Kidney (tissue), 14 donors: ENCODE data around the gene SPECC1. TPM values are rescaled to one million over a fixed set of nuclear protein-coding genes. Genes with fewer than 3 reads are reported as not detected.

Experiments used
- DNase-seq, 5 donors: peaks; one replicate each; pipeline ENCODE4 v3.0.0-alpha.2; 2013 to 2020
- FAIRE-seq: peaks from 2 replicates; lab custom pipeline; 2012; peaks lifted over from hg19 to GRCh38; lab: Jason Lieb, UNC
- H3K27ac ChIP-seq, 2 donors: one replicate each; pipeline ENCODE4 v1.7.0; 2013; ENCODE audit warnings: low read depth in 2 of 2, low read length in 2 of 2, inconsistent platforms in 1 of 2
- H3K27me3 ChIP-seq: one replicate; pipeline ENCODE4 v1.7.1; 2013; ENCODE audit warnings: low read length, inconsistent platforms; ENCODE audit not compliant: control insufficient read depth, insufficient read depth
- H3K36me3 ChIP-seq, 3 donors: one replicate each; pipeline versions ENCODE4 v1.7.0 to v1.7.1; 2013; ENCODE audit warnings: low read length in 3 of 3, control low read depth in 1 of 3, inconsistent platforms in 1 of 3; ENCODE audit not compliant: insufficient read depth in 3 of 3, control insufficient read depth in 2 of 3
- H3K4me1 ChIP-seq, 3 donors: one replicate each; pipeline versions ENCODE4 v1.7.0 to v1.7.1; 2013; ENCODE audit warnings: low read length in 3 of 3, inconsistent platforms in 1 of 3, low read depth in 1 of 3; ENCODE audit not compliant: control insufficient read depth in 2 of 3, insufficient read depth in 2 of 3
- H3K4me3 ChIP-seq, 3 donors: one replicate each; pipeline versions ENCODE4 v1.7.0 to v1.8.1; 2013; ENCODE audit warnings: low read length in 3 of 3, control low read depth in 1 of 3, inconsistent platforms in 1 of 3
- H3K9ac ChIP-seq, 3 donors: one replicate each; pipeline versions ENCODE4 v1.7.0 to v1.7.1; 2013; ENCODE audit warnings: low read length in 3 of 3, control low read depth in 1 of 3, inconsistent platforms in 1 of 3
- H3K9me3 ChIP-seq, 3 donors: one replicate each; pipeline versions ENCODE4 v1.7.0 to v1.7.1; 2013; ENCODE audit warnings: low read length in 3 of 3, control low read depth in 1 of 3, inconsistent platforms in 1 of 3; ENCODE audit not compliant: control insufficient read depth in 2 of 3, insufficient read depth in 1 of 3
- intact Hi-C: fragments of 100-400 bp; cut with DNase I; formaldehyde crosslinking; loops from one replicate; pipeline ENCODE4 v1.11.1; 2022
- polyA plus RNA-seq: library from polyadenylated mRNA; stranded (reverse); fragments of 350-450 nt; fragmentation: Illumina TruSeq; extraction: RNeasy Lipid Tissue Mini Kit (QIAGEN cat#74804); gene quantifications from one replicate; pipeline ENCODE4 v1.2.3, GENCODE V29; 2014; ENCODE audit warnings: low read depth, low replicate concordance; ENCODE audit not compliant: insufficient read depth
- total RNA-seq: library from RNA; stranded (reverse); fragmentation: NEBNext Ultra II Directional; extraction: Animal tissue kit (Norgen Biotek cat#: 25700); gene quantifications from one replicate; pipeline ENCODE4 v1.2.1, GENCODE V29; 2021
- TF ChIP-seq, protein P1 (sequence below): IDR thresholded peaks from 3 replicates; pipeline ENCODE4 v1.5.1; 2012; ENCODE audit warnings: mild to moderate bottlenecking, moderate library complexity, borderline replicate concordance; ENCODE audit not compliant: insufficient read depth; ENCODE audit errors: extremely low read depth
- donor health status: control.
- donor health status: control.
- donor health status: control.
- donor health status: control.
- donor health status: control.
- donor health status: DM: yes; HTN: yes; CAD: no.
- donor health status: Normal renal cell carcinoma (clear cell type).

SPECC1 gene
- total and polyA plus RNA-seq, 2 donors from 2014 or later = 7.6 to 29.1 TPM

DNA sequence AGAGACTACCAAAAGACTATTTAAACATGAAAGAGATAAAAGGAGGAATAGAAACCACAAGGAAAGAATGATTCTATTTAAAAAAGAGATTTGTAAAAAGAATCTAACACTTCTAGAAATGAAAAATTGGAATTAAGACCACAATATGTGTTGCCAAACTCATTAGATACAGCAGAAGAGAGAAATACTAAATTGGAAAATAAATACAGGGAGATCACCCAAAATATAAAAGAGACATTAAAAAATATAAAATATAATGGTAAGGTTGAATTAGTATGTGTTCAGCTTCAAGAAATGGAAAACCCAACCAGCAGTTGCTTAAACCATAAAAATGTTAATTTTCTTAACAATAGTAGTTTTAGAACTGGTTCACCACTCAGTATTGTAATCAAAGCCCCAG is 297.8 kb downstream of the SPECC1 start:
- H3K9me3 ChIP-seq = peaks cover 0 to 14% (median 0%) of the 10 kb centered on the region in 3 donors
- no peaks in the 10 kb centered on the region for H3K27me3 ChIP-seq
- H3K36me3 ChIP-seq = peaks cover 0 to 4% (median 0%) of the 10 kb centered on the region in 3 donors
- FAIRE-seq = no peak
- no peak overlapping the region for H3K27ac ChIP-seq
- no peak overlapping the region for H3K4me3 ChIP-seq
- TF ChIP-seq, protein P1, sequence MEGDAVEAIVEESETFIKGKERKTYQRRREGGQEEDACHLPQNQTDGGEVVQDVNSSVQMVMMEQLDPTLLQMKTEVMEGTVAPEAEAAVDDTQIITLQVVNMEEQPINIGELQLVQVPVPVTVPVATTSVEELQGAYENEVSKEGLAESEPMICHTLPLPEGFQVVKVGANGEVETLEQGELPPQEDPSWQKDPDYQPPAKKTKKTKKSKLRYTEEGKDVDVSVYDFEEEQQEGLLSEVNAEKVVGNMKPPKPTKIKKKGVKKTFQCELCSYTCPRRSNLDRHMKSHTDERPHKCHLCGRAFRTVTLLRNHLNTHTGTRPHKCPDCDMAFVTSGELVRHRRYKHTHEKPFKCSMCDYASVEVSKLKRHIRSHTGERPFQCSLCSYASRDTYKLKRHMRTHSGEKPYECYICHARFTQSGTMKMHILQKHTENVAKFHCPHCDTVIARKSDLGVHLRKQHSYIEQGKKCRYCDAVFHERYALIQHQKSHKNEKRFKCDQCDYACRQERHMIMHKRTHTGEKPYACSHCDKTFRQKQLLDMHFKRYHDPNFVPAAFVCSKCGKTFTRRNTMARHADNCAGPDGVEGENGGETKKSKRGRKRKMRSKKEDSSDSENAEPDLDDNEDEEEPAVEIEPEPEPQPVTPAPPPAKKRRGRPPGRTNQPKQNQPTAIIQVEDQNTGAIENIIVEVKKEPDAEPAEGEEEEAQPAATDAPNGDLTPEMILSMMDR = no peak
- no peak overlapping the region for H3K9ac ChIP-seq
- no peaks in the 10 kb centered on the region for H3K4me1 ChIP-seq
- intact Hi-C loops = no loop called here
- DNase-seq = no peak

DNA sequence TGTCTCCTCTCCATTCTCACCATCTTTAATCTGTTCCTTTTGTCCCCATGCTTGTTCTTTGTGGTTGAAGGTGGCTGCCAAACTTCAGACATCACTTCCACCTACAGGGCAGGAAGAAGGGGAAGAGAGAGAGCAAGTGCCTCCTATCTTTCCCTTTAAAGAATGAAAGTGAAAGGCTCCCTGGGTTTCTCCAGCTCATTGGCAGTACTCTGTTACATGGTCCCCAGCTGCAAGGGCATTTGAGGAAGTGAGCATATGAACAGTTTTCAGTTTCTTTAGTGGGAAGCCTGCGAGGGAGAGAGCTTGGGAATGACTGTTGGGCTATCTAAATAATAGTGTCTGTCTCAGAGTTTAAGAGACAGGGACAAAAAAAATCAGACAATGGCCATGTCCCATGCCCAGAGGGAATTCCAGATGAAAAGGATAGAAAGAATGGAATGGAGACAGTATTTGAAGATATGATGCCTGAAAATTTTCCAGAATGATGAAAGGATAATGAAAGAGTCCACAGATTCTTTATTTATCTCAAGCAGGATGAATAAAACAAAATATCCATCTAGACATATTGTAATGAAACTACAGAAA is 298.3 kb downstream of the SPECC1 start:
- H3K4me1 ChIP-seq = no peaks in the 10 kb centered on the region
- no peak overlapping the region for H3K4me3 ChIP-seq
- intact Hi-C loops = no loop called here
- no peaks in the 10 kb centered on the region for H3K27me3 ChIP-seq
- peaks cover 0 to 14% (median 0%) of the 10 kb centered on the region in 3 donors for H3K9me3 ChIP-seq
- FAIRE-seq (no peak), DNase-seq (no peak)
- TF ChIP-seq, protein P1 = no peak
- no peak overlapping the region for H3K27ac ChIP-seq
- peaks cover 0 to 4% (median 0%) of the 10 kb centered on the region in 3 donors for H3K36me3 ChIP-seq
- no peak overlapping the region for H3K9ac ChIP-seq

DNA sequence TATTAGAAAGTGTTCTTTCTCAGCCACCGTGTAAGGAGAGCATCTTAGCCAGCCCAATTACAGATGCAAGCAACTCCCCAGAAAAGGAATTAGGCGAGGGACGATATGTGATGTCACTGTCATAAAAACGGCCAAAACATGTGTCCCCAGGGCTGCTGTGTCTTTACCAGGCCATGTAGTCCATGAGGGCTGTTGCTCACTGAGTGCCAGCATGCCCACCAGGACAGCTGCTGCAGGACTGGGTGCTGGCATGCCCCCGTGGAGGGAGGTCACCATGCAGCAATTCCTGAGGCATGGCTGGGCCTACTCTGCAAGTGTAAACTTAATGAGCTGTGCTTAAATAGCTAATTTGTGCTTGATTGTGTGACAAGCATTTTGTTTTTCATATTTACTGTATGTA is 301.3 kb downstream of the SPECC1 start:
- no peak overlapping the region for H3K27ac ChIP-seq
- H3K36me3 ChIP-seq = peaks cover 0 to 4% (median 0%) of the 10 kb centered on the region in 3 donors
- intact Hi-C loops = loop anchor here (10.0 kb wide), 1 partner anchor 186 kb away; no protein-coding TSS in a partner anchor
- H3K27me3 ChIP-seq = no peaks in the 10 kb centered on the region
- FAIRE-seq (no peak), DNase-seq (no peak)
- H3K4me1 ChIP-seq = no peaks in the 10 kb centered on the region
- TF ChIP-seq, protein P1 = no peak
- H3K4me3 ChIP-seq = no peak overlapping the region
- H3K9me3 ChIP-seq = peaks cover 0 to 14% (median 0%) of the 10 kb centered on the region in 3 donors
- no peak overlapping the region for H3K9ac ChIP-seq
